Effector CD8-positive, alpha-beta T cell (primary cell): ENCODE results near the gene VASH1.

Experiments
- DNase-seq: peaks from one replicate; lab custom pipeline; 2025; lab: John Stamatoyannopoulos, UW

VASH1 gene

GRCh38 chr14:76742966-76743365 is 18.3 kb upstream of the VASH1 start:
- DNase-seq = no peak

DNA sequence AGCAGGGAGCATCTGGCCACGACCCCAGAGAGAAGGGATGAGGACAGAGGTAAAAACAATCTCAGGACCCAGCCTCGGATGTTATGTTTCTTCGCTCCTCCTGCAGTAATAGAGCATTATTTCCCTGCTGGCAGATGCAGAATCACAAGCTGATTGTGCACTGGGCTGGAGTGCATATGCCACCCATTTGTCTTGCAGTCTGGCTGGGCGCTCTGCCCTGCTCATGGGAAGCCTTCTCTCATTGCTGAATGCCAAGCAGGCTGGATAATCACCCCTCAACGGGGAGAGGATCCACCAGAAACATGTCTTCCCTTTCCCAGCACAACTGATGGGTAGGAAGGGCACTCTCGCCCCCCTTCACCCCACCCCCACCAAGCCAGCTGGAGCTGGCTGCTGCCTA is 8.5 kb upstream of the VASH1 start:
- no peak for DNase-seq

- DNase-seq = no peak
Observed at GRCh38 chr14:76753541-76754198, 7.6 kb upstream of the VASH1 start.

DNA sequence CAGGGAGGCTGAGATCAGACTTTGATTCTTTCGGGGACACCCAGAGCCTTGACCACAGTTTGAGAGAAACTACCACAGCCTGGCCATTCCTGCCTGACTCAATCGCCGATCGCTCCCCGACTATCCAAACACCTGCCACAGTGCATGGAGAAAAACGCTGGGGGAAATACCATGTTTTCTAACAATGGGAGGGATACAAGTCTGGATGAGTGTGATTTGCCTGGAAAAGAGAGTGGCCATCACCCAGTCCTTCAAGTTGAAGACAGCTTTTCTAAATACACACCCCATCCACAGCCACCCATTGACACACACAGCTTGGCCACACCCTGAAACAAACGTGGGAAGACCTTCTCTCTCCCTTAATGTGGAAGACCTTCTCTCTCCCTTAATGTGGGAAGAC is 6.7 kb upstream of the VASH1 start:
- DNase-seq = no peak

DNA sequence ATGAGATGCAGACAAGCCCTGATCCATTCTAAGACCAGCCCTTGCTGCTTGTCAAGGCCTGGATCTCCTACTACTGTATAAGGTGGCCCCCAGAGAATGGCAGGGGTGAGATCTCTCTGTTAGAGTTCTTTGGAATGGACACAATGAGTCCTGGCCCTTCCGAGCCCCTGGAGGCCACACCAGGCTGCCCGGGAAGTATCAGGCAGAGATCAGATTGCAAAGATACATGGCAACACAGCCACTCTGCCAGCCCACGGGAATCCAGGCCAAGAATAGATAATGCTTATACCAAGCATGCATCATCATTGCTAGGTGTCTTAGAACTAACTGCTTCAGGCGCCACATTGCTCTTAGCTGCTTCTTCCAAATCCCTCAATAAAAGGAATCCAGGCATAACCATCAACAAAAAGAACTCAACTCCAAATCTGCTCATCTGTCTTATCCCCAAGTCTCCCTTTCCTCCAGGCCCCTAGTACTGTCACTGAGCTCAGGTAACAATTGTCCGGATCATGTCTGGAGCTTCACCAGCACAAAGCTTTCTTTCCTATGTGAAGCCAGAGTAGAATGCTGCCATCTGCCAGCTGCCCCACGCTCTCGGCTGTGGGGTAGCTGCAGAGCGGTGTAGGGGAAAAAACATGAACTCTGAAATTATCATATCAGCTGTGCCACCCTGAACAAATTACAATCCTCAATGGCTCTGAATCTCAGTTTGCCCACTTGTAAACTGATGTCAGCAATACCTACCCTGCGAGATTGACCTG is 5.5 kb upstream of the VASH1 start:
- no peak for DNase-seq

DNA sequence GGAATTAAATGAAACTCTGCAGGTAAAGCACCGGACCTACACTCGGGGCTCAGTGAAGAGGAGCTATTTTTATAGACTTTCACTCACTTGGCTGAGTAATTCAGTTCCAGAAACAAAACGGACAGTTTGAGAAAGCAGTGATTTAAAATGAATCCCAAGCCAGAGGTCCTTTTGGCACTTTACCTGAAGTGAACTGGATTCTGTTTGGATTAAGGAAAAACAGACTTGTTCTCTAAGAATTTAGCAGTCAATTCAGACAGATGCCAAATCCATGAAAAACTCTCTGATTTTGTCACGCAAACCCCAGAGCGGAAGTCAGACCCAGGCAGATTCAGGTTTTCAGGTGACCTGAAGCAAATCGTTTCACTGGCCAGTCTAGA is 4.9 kb upstream of the VASH1 start:
- no peak for DNase-seq

GRCh38 chr14:76759589-76759988 is 1.7 kb upstream of the VASH1 start:
- DNase-seq = no peak

DNA sequence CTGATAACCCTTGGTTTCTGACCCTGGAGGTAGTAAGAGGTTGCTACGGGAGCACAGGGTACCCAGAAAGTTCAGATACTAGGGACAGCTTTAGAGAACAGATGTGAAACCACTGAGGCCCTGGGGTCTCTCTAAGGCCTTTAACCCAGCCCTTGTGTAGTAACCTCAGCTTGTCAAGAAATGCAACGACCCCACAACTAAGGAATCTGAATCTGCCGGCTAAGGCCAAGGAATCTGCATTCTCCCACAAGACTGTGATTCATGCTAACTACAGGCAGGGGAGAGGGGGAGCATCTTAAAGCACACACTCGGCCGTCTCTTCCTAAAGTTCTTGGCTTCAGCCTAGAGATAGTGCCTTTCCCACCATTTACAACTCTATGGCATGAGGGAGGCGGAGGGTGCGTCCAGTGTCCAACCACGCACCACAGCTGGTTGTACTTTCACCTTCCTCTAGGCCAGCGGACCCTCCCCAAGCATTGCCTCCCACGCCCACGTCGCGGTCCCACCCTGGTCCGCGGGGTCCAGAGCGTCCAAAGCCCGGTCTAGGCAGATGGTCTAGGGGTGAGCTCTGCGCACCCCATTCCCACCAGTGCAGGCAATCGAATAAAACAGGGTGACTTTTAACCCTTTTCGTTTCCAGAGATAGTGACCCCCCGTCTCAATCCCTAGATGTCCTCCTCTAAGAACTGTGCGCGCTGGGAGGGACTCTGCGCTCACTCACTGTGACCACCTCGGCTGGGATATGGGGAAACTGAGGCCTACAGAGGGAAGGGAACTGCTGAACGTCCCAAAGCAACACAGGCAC is 735 bp upstream of the VASH1 start:
- no peak for DNase-seq

- DNase-seq = no peak
Observed at GRCh38 chr14:76761960-76762410, 717 bp downstream of the VASH1 start.

- no peak for DNase-seq
Observed at GRCh38 chr14:76762411-76763095, 1.3 kb downstream of the VASH1 start.

DNA sequence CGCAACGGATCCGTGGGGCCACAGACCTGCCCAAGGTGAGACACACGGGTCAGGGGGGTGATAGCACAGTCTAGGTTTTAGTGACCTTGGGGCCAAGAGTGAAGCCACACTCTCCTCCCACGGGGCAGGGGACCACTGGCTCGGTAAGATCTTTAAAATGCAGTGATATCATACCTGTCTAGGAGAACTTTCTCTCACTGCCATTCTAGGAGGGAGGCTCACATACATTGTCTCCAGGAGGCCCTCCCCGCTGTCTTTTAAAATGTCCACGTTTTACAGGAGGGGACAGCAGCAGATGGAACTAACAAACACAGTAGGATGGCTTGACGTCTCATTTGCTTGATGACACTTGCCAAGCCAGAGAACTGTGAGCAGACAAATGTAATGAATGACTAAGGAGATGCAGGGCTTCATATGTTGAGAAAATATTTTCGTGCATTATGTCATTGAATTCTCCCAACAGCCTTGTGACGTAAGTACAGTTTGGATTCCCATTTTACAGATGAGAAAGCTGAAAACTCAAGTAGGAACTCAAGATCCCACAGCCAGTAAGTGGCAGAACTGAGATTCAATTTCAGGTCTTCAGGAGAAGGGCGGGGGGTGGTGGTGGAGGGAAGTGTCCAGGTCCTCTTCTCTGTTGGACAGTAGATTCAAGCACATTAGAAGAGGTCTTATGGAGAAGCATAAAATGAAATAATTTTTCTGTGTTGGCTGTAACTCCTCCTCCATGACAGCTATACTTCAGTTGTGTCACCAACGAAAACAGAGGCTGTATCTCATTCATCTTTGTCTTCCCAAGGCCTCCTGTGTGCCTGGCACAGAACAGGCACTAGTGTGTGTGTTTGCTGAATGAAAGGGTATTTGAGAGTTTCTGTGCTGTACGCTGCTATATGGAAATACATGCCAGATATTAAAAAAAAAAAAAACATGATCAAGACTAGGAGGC is 2.1 kb downstream of the VASH1 start:
- DNase-seq = no peak

DNA sequence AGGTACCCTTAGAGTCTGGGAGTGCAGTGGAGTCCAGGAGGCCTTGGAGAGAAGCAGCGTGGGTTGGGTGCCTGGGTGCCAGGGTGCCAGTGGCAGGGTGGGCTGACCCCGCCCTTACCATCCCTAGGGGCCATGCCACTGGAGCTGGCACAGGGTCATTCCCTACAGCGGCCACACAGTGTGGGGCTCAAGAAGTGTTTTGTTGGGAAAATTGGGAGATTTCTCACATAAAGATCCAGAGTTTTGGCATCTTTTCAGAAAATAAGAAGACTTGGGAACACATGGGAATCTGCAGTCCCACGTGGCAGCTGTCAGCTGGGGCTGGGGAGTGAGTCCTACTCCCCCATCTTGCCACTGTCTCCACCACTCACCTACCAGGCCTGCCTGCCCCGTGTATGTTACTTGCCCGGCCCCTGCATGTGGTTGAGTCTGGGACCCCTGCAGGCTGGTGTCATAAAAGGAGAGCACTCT is 4.2 kb downstream of the VASH1 start:
- no peak for DNase-seq

- DNase-seq = peak; percentile 24
Observed at GRCh38 chr14:76767681-76768656, 6.7 kb downstream of the VASH1 start.

- no peak for DNase-seq
Observed at GRCh38 chr14:76768671-76769500, 7.6 kb downstream of the VASH1 start.

- DNase-seq = no peak
Observed at GRCh38 chr14:76769636-76770292, 8.5 kb downstream of the VASH1 start.

DNA sequence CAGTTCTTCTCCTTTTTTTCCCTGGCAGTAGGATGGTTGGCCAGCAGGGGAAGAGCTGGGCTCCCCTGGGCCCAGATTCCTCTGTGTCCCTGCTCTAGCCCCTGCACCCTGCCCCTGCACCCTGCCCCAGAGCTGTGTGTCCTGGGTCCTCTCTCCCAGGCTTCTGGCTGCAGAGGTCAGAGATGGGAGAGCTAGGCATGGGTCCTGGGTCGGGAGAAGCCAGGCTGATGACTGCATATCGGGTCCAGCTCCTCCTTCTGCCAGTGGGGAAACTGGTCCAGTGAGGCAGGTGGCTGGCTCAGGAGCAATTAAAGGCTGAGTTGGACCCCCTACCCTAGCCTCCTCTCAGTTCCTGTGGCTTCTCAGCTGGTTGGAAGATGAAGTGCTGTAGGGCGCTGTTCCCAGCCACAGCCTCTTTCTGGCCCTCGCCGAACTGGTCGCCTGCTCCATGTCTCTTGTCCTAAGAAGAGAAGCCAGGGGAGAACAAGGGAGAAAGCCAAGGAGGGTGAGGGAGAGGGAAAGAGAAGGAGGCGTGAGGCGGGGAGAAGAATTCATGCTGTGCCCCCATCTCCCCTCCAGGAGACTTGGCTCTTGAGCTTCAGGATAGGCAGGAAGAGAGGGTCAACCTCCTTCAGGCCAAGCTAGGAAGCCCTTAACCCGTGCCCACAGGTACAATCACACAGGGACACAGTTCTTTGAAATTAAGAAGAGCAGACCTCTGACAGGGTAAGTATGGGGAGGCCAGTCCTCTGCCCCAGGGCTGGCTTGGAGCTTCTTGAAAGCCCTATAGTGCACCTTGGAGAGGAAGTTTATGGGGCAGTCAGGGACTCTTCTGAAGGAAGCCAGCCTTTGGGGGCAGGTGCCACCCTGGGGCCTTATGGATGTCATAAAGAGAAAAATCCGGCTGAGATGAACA is 9.5 kb downstream of the VASH1 start:
- DNase-seq = no peak

DNA sequence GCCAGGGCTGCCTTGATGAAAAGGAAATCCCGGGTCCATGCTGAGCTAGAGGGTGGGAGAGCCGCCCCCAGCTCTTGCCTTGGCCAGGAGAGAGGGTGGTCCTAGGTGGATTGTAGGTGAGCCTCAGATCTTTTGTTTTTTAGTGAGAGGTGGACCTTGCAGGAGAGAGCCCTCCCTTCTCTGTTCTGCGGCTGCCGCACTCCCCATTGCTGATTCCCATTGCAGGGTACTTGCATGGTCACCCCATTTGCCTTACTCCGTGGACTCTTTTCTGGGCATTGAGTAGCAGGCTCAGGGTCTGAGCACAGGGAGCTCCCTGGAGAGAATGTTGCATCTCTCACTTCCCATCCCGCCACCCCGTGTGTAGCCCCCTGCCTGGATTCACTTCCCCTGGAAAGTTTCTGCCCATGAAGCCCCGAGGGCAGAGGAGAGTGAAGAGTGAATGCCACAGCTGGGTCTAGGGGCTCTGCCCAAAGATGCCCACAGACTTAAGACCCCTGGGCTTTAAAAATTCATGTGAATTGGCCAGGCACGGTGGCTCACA is 10.2 kb downstream of the VASH1 start:
- no peak for DNase-seq
